SK-N-SH (cell line): ENCODE data around the gene VWF.

Source experiments
- CTCF ChIP-seq: fragments of 200-600 bp; sonication (generic); IDR thresholded peaks from 2 replicates; pipeline ENCODE4 v1.6.1; 2017; ENCODE audit warnings: antibody characterized with exemption, mild to moderate bottlenecking, moderate library complexity
- EP300 ChIP-seq, 2 experiments: IDR thresholded peaks; 2 replicates each; pipeline versions ENCODE4 v1.4.0 to v1.6.1; 2012; ENCODE audit warnings: borderline replicate concordance in 1 of 2, low read depth in 1 of 2, low read length in 1 of 2
- EZH2phosphoT487 ChIP-seq: fragments of 200-600 bp; sonication (generic); IDR thresholded peaks from 2 replicates; pipeline ENCODE4 v1.6.1; 2017; ENCODE audit warnings: low read depth, mixed run types, mild to moderate bottlenecking, antibody characterized with exemption, moderate library complexity, borderline replicate concordance
- FOXJ3 ChIP-seq: sonication (generic); formaldehyde crosslinking; IDR thresholded peaks from 2 replicates; pipeline ENCODE4 v1.5.1; 2020; ENCODE audit warnings: mild to moderate bottlenecking, missing genetic modification reagents
- JUND ChIP-seq: IDR thresholded peaks from 2 replicates; pipeline ENCODE4 v1.4.0; 2012
- RFX5 ChIP-seq: IDR thresholded peaks from 2 replicates; pipeline ENCODE4 v1.6.1; 2012; ENCODE audit warnings: mild to moderate bottlenecking, improper control_type of control experiment, low read length
- SIN3A ChIP-seq: IDR thresholded peaks from 2 replicates; pipeline ENCODE4 v1.6.1; 2012; ENCODE audit warnings: low read depth, mild to moderate bottlenecking, low read length, moderate library complexity, borderline replicate concordance
- TAF1 ChIP-seq: IDR thresholded peaks from 2 replicates; pipeline ENCODE4 v1.6.1; 2012; ENCODE audit warnings: low read depth, mild to moderate bottlenecking, low read length, moderate library complexity, borderline replicate concordance
- TEAD4 ChIP-seq: IDR thresholded peaks from 2 replicates; pipeline ENCODE4 v1.4.0; 2012; ENCODE audit warnings: mild to moderate bottlenecking, borderline replicate concordance; ENCODE audit not compliant: insufficient read depth
- USF2 ChIP-seq: fragments of 150-350 bp; IDR thresholded peaks from 2 replicates; pipeline ENCODE4 v1.6.1; 2017; ENCODE audit warnings: antibody characterized with exemption, low read length, low read depth, borderline replicate concordance
- YY1 ChIP-seq: IDR thresholded peaks from 2 replicates; pipeline ENCODE4 v1.4.0; 2012; ENCODE audit warnings: low read depth, mild to moderate bottlenecking
- TF ChIP-seq, protein P1 (sequence below): IDR thresholded peaks from 2 replicates; pipeline ENCODE4; 2012

- TF ChIP-seq TEAD4 (no peak), CTCF (no peak; the same call in 1 of the 2 replicates), EP300 (IDR thresholded peaks at IDR 0.05; ENCODE audit: borderline replicate concordance in 1 of 2, low read depth in 1 of 2, low read length in 1 of 2) (no peak), USF2 (no peak), FOXJ3 (no peak), EZH2phosphoT487 (no peak), RFX5 (no peak), YY1 (no peak), SIN3A (no peak), JUND (no peak), TAF1 (no peak)
- TF ChIP-seq, protein P1, sequence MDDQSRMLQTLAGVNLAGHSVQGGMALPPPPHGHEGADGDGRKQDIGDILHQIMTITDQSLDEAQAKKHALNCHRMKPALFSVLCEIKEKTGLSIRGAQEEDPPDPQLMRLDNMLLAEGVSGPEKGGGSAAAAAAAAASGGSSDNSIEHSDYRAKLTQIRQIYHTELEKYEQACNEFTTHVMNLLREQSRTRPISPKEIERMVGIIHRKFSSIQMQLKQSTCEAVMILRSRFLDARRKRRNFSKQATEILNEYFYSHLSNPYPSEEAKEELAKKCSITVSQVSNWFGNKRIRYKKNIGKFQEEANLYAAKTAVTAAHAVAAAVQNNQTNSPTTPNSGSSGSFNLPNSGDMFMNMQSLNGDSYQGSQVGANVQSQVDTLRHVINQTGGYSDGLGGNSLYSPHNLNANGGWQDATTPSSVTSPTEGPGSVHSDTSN, result no peak
These were observed 225.6 kb downstream of the VWF start for GRCh38 chr12:5898874-5899273.
